ENCODE results near the gene TXNRD3.

The TXNRD3 gene

GRCh38 chr3:126654571-126655383 is at the start of gene TXNRD3:
Gene TXNRD3, minus strand, starts transcription at chr3:126655124.
- peak; percentile 47 for DNase-seq

DNA sequence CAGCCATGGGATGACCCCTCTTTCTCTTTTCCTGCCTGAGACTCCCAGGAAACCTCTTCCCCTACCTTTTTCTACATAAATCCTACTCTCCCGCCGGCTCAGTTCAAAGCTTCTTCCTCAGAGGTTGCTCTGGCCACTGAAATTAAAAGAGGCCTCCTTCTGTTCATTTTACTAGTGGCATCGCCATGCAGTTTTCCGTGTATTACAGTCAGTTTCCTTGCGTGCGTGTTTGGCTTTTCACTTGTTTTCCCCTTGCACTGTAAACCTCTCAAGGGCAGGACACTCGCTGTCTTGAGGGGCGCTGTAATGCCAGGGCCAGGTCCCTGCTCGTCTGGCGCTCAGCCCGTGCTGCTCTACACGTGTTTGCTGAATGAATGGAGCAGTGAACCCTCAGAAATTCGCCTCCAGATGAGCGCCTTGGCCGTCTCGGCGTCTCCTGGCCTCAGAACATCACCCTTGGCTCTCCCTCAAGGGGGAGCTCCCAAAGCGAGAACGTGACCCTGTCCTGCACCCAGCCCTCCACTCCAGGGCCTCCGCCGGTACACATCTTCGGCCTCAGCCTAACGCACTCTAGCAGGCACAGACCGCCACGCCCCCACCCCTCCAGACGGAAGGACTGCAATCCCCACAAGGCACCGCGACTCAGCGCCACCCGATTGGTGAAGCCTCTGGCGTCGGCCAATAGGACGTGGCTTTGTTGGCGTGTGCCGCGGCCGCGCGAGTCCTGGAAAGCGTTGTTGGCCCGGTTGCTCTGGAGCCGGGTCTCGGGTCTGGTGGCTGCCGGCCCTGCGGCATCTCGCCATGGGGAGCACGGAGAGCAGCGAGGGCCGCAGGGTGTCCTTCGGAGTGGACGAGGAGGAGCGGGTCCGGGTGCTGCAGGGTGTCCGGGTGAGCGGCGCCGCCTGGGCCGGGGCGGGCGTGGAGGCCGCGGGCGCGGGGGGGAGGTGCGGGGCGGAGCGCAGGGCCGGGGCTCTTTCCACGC is 48.9 kb upstream of the TXNRD3 start, which contains the start of gene CHCHD6:
CHCHD6 (plus strand) TSS at position 729 of the 982 bp plus-strand sequence; CDS start at position 802, 73 bp downstream.
- peak; percentile 88 for DNase-seq

GRCh38 chr3:126699011-126699410 is 44.1 kb upstream of the TXNRD3 start:
- no peak for DNase-seq

GRCh38 chr3:126696701-126697267 is 41.9 kb upstream of the TXNRD3 start:
- DNase-seq: no peak

DNA sequence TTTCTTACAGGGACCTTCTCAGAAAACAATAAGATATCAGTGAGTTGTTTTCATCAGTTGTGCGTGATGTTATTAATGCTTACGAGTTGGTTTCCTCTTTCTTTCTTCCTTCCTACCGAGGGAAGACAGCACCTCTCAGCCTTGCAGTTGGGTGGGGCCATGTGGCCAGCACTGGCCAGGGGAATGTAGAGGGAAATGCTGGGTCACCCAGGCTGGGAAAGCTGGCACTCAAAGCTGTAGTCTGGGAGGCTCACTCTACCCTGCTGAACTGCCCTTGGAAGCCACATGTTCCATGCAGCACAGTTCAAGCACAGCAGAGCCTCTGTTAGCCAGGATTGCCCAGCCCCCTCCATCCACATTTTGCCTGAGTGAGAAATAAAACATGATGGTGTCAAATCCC is 39.0 kb upstream of the TXNRD3 start:
- DNase-seq: no peak

DNA sequence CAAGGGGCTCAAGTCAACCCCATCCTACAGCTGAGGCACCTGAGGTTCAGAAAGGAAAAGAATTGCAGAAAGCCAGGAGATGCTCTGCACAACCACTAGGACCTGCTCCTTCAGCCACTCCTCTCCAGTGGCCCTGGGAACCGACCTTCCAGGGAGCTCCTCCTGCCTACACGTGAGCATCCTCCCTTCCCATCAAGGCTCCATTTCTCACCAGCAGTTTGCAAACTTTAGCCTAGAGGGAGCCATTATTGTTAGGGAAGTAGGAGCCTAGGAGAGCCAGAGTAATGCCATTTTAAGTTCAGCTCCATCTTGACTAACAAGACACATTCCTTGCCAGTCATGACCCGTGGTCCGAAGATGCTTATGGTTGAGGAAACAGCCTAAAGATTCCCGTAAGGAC is 37.9 kb upstream of the TXNRD3 start:
- no peak for DNase-seq

DNA sequence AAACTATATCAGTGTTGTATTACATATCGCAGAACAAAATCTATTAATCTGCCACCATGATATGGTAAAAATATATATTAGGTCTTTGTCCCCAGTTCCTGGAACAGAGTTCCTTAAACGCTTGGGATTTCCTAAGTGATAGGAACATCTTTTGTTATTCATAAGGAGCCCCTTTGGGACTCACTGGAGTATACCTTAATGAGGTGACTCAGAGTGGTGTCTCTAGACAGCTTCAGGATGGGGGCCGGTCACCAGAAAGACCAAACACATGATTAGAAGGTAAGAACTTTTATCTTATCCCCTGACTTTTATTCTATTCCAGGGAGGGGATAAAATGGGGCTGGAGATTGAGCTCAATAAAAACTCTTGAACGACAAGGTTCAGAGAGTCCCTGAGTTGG is 36.8 kb upstream of the TXNRD3 start:
- DNase-seq: no peak

DNA sequence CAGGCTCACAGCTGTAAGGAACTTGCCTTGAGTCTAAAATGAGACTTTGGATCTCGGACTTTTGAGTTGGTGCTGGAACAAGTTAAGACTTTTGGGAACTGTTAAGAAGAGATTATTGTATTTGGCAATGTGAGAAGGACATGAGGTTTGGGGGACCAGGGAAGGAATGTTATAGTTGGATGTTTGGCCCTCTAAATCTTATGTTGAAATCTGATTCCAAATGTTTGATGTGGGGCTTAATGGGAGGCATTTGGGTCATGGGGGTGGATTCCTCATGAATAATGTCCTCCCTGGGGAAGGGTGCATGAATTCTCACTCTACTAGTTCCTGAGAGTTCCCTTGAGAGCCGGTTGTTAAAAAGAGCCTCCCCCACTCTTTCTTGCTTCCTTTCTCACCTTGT is 30.6 kb upstream of the TXNRD3 start:
- no peak for DNase-seq

DNA sequence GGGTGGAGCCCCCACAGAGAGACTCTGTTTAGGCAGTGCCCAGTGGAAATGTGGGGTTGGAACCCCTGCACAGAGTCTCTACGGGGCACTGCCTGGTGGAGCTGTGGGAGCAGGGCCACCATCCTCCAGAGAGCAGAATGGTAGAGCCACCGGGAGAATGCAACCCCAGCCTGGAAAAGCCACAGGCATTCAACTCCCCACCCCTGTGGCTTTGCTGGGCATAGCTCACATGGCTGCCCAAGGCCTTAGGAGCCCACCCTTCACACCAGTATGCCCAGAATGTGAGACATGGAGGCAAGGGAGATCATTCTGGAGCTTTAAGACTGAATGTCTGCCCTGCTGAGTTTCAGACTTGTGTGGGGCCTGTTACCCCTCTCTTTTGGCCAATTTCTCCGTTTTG is 30.1 kb upstream of the TXNRD3 start:
- DNase-seq: no peak

DNA sequence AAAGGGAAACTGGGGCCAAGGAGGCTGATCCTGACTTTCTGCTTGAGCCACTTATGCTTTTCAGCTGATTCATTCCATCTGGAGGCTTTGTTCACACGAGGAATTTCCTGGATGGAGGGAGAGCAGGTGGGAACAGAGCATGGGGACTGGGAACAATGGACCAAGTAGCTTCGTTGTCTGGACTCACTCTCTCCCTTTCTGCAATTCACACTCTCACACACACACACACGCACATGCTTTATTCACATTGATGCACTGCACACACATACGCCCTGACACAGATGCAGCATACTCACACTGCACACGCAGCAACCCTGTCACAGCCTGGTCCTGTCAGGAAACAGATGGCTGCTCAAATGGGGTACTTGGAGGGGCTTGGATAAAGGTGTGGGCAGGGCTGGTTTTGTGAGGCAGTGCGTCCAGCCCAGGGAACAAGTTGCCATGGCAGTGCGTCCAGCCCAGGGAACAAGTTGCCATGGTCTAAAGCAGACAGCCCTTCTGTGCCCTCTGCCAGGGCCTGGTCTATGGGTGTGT is 29.4 kb upstream of the TXNRD3 start:
- no peak for DNase-seq

GRCh38 chr3:126683069-126683468 is 28.1 kb upstream of the TXNRD3 start:
- no peak for DNase-seq

DNA sequence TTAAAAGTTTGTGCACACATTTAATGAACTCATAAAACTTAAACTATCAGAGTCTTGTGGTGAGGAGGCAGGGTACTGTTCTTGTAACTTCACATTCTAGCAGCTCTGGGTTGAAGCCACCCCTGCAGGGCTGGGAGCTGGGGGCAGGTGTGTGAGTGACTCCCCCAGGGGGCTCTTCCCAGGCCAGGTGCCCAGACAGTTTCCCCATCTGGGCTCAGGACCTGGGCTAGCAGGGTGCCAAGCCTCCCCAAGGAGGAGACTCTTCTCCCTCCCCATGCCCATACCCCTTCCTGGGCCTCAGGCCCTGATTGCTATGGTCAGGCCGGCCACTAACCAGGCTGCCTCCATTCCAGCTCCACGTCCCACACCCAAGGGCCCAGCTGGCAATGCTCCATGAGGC is 27.1 kb upstream of the TXNRD3 start:
- DNase-seq: no peak

GRCh38 chr3:126680667-126681055 is 25.7 kb upstream of the TXNRD3 start:
- no peak for DNase-seq

- no peak for DNase-seq
Observed at GRCh38 chr3:126679831-126680666, 25.1 kb upstream of the TXNRD3 start.

- DNase-seq: peak; percentile 11
Observed at GRCh38 chr3:126679318-126679751, 24.4 kb upstream of the TXNRD3 start.

DNA sequence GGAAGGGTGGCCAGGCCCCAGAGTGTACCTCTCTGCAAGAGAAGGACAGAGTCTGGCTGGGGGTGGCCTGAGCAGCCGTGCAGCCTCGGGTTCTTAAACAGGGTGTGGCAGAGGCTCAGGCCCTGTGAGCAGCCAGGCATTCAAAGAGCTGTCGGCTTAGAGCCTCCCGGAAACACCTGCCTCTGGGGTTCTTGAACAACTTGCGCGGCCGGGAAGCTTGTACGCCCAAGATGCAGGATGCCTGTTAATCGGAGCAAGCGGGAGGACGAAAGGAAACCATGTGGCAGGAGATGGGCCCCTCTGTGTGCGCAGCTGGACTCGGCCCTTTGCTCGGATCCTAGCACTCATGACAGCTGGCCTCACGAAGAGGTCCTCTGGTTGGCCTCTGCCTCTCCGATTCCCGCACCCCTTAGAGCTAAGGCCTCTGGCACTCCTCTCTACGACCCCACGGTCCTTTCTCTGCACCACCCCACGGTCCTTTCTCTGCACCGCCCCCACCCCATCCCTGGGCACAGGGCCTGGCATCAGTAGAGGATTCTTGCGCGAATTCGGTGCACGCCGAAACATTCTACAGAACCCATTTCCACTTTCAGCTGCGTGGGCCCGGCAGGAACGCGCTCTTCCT is 23.9 kb upstream of the TXNRD3 start:
- no peak for DNase-seq

- DNase-seq: no peak
Observed at GRCh38 chr3:126677862-126678503, 23.1 kb upstream of the TXNRD3 start.

- DNase-seq: no peak
Observed at GRCh38 chr3:126676919-126677705, 22.2 kb upstream of the TXNRD3 start.

DNA sequence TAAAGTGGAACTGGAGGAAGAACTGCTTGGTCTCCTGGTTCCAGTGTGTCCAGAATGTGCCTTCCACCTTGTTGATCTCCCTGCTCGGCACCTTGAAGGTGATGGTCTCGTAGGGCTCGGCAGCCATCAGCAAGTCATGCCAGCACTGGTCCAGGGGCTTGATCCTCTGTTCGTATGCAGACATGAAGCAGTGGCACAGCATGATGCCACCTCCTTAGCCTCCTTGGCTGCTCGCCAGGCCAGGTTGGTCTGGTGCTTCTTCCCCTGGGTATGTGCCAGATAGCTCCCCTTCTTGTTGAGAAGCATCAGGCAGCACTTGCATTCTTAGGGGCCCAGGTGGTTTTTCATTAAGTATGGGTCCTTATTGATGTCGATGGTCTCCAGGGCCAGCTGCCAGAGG is 17.8 kb upstream of the TXNRD3 start:
- DNase-seq: no peak

DNA sequence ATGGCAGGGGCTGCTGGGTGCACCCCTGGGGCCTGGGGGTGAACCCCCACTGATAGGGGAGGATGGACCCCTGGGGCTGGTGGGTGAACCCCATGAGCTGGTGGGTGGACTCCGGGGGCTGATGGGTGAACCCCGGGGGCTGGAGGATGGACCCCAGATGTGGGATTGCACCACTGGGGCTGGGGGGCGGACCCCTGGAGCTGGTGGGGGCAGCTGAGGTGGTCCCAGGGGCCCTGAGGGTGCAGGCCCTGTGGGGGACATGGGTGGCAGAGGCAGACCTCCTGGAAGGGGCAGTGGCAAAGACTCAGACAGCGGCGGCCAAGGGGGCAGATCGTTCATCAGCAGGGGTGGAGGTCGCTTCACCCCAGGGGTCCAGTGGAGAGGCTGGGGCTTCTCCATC is 17.4 kb upstream of the TXNRD3 start:
- no peak for DNase-seq
